Adrenal gland (tissue), 12 donors: ENCODE data around the gene LCN10. TPM values are rescaled to one million over a fixed set of nuclear protein-coding genes. Genes with fewer than 3 reads are reported as not detected.

Experiments used
- DNase-seq, 7 donors: peaks; one replicate each; pipeline ENCODE4 v3.0.0-alpha.2; 2019 to 2020
- H3K27ac ChIP-seq, 5 donors: fragments of 200-600 bp; sonication (generic) in 4 of 5; 1 replicate in 3 of 5; 2 replicates in 2 of 5; pipeline versions ENCODE4 v1.5.1 to v1.8.0; 2016 to 2020; ENCODE audit warnings: mild to moderate bottlenecking in 1 of 5
- H3K27me3 ChIP-seq: fragments of 200-600 bp; 2 replicates; pipeline ENCODE4 v1.8.0; 2021
- H3K36me3 ChIP-seq, 2 donors: fragments of 200-600 bp; replicated peaks in 1 of 2; 1 replicate in 1 of 2; 2 replicates in 1 of 2; pipeline versions ENCODE4 v1.5.1 to v1.8.0; 2018 to 2022
- H3K4me1 ChIP-seq, 2 donors: fragments of 200-600 bp; replicated peaks in 1 of 2; 1 replicate in 1 of 2; 2 replicates in 1 of 2; pipeline versions ENCODE4 v1.5.1 to v1.8.0; 2018 to 2021
- H3K4me3 ChIP-seq, 4 donors: fragments of 200-600 bp; sonication (generic) in 3 of 4; one replicate each; pipeline ENCODE4 v1.5.1; 2016 to 2018
- H3K9me3 ChIP-seq, 3 donors: fragments of 200-600 bp; sonication (generic) in 1 of 3; replicated peaks in 1 of 3; 1 replicate in 2 of 3; 2 replicates in 1 of 3; pipeline versions ENCODE4 v1.5.1 to v1.8.0; 2016 to 2021
- POLR2A ChIP-seq, 2 donors: fragments of 450-650 bp; IDR thresholded peaks; one replicate each; pipeline ENCODE4 v1.6.1; 2017; ENCODE audit warnings: antibody characterized with exemption in 2 of 2, mild to moderate bottlenecking in 2 of 2, moderate library complexity in 1 of 2
- WGBS, 4 donors: extraction: QIAGEN DNeasy Blood & Tissue Kit in 2 of 4; methylation state at CpG; one replicate each; pipeline versions ENCODE4 v1.1.5 to v1.1.7; 2013 to 2017; 5-methylcytosine and 5-hydroxymethylcytosine counted together
- intact Hi-C, 2 donors: fragments of 100-400 bp; cut with DNase I; formaldehyde crosslinking; loops; one replicate each; pipeline versions ENCODE4 v1.14.1 to v1.15.0; 2022 to 2023
- polyA plus RNA-seq, 3 donors: library from polyadenylated mRNA; stranded (reverse); fragments of 200-250 nt in 2 of 3; fragments of 350-450 nt in 1 of 3; fragmentation: Illumina TruSeq in 1 of 3; extraction: RNeasy Lipid Tissue Mini Kit (QIAGEN cat#74804) in 1 of 3; gene quantifications; one replicate each; pipeline ENCODE4 v1.2.3, GENCODE V29; 2013 to 2014
- total RNA-seq, 9 donors: library from RNA; depleted of rRNA in 4 of 9; stranded (reverse); fragments of >200 nt in 4 of 9; fragments of 120-200 nt in 1 of 9; fragmentation: NEBNext Ultra II Directional in 1 of 9; extraction: Animal tissue kit (Norgen Biotek cat#: 25700) in 1 of 9; gene quantifications; one replicate each; pipeline versions ENCODE4 v1.1.0 to v1.2.4, GENCODE V29; 2013 to 2023
- TF ChIP-seq, protein P1 (sequence below), 6 experiments: fragments of 450-650 bp in 4 of 6; fragments of 200-600 bp in 2 of 6; sonication (generic) in 1 of 6; IDR thresholded peaks; 1 replicate in 5 of 6; 2 replicates in 1 of 6; pipeline versions ENCODE4 v1.5.1 to v1.8.0; 2016 to 2021; ENCODE audit warnings: antibody characterized with exemption in 6 of 6, mild to moderate bottlenecking in 2 of 6, moderate library complexity in 1 of 6
- donor health status: healthy with polysubstance abuse.
- donor health status: Bipolar disorder and iron deficiency.
- donor health status: DM: yes; HTN: yes; CAD: no.
- donor health status: DM: no; HTN: no; CAD: no.
- donor health status: DM: no; HTN: no; CAD: no.
- donor health status: DM: yes; HTN: yes; CAD: no.

LCN10 gene
- total and polyA plus RNA-seq, 12 donors, result 0.11 to 9.5 (median 0.84) TPM; not detected in 6

DNA sequence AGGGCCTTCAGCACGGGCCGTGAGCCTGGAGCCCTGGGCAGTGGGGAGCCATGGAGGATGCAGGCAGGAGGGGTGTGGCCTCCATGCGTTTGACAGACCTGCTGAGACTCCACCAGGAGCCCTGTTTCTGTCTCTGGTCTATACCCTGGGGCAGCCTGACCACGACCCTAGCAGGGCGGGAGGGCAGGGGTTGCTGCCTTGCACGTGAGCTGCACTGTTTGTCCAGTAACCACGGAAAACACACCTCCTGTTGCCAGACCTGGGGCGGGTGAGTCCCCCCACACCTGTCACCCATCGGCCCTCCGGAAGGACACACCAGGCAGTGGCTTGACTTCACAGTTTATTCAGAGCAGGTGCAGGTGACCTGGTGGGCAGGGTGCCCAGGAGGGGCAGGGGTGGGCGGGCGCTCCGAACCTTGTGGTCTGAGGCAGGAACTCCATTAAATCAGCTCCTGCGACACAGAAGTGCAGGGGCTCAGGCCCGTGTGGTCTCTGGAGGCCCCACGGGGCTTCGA, 11.4 kb upstream of the LCN10 start:
- Histone ChIP-seq H3K27me3 (no peaks in the 10 kb centered on the region), H3K9me3 (no peaks in the 10 kb centered on the region), H3K4me3 (no peak overlapping the region), H3K27ac (no peak overlapping the region), H3K4me1 (peaks cover 1 to 2% of the 10 kb centered on the region in 2 donors), H3K36me3 (no peaks in the 10 kb centered on the region)
- DNase-seq, result no peak
- TF ChIP-seq POLR2A (IDR thresholded peaks at IDR 0.05), result no peak
- TF ChIP-seq, protein P1, sequence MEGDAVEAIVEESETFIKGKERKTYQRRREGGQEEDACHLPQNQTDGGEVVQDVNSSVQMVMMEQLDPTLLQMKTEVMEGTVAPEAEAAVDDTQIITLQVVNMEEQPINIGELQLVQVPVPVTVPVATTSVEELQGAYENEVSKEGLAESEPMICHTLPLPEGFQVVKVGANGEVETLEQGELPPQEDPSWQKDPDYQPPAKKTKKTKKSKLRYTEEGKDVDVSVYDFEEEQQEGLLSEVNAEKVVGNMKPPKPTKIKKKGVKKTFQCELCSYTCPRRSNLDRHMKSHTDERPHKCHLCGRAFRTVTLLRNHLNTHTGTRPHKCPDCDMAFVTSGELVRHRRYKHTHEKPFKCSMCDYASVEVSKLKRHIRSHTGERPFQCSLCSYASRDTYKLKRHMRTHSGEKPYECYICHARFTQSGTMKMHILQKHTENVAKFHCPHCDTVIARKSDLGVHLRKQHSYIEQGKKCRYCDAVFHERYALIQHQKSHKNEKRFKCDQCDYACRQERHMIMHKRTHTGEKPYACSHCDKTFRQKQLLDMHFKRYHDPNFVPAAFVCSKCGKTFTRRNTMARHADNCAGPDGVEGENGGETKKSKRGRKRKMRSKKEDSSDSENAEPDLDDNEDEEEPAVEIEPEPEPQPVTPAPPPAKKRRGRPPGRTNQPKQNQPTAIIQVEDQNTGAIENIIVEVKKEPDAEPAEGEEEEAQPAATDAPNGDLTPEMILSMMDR (IDR thresholded peaks at IDR 0.05), result no peak
- intact Hi-C loops, result no loop called here
- WGBS, 4 donors, result 71 to 80% (median 76%) methylated on average over 10 to 17 of the region's 17 CpGs

DNA sequence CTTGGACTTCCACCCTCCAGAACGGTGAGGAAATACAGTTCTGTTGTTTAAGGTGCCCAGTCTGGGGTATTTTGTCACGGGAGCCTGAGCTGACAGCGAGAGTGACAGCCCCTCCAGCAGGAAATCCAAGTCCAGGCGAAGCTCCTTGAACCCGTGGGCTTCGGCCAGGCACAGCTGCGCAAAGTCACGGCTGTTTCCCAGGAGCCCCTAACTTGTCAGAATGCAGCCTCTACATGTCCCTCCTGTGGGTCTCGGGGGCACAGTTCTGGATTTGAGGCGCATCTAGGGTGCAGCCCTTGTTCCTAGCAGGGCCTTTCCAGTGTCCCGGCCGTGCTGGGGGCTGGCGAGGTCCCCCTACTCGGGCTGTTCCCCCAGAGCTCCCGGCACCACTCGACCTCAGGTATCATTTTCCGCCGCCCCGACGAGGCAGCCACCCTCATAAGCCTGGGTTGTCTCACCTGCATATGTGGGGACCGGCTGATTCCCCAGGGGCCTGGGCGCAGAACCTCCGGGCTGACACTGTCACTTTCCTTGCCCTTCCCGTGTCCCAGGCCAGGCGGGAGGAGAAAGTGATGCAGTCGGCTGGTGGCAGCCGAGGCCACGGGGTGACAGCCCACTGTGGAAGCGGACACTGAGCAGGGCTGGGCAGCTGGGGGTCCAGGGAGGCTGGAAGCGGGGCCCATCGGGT, 10.8 kb upstream of the LCN10 start:
- H3K27me3 ChIP-seq, result no peaks in the 10 kb centered on the region
- H3K9me3 ChIP-seq, result no peaks in the 10 kb centered on the region
- H3K27ac ChIP-seq, result no peak overlapping the region
- no peak for DNase-seq
- intact Hi-C loops, result no loop called here
- peaks cover 5 to 8% of the 10 kb centered on the region in 2 donors for H3K4me1 ChIP-seq
- no peaks in the 10 kb centered on the region for H3K36me3 ChIP-seq
- 87 to 92% (median 89%) methylated on average over 3 to 31 of the region's 31 CpGs for WGBS, 4 donors
- H3K4me3 ChIP-seq, result no peak overlapping the region
- no peak for TF ChIP-seq POLR2A (IDR thresholded peaks at IDR 0.05)
- TF ChIP-seq, protein P1 (IDR thresholded peaks at IDR 0.05), result no peak

- Histone ChIP-seq H3K4me3 (no peak overlapping the region), H3K36me3 (no peaks in the 10 kb centered on the region), H3K27me3 (no peaks in the 10 kb centered on the region), H3K4me1 (peaks cover 5 to 9% of the 10 kb centered on the region in 2 donors), H3K27ac (no peak overlapping the region), H3K9me3 (no peaks in the 10 kb centered on the region)
- no peak for DNase-seq
- TF ChIP-seq POLR2A (IDR thresholded peaks at IDR 0.05), result no peak
- TF ChIP-seq, protein P1 (IDR thresholded peaks at IDR 0.05), result no peak
- intact Hi-C loops, result no loop called here
Observed at GRCh38 chr9:136751814-136752213, 9.1 kb upstream of the LCN10 start.

- no peaks in the 10 kb centered on the region for H3K9me3 ChIP-seq
- peaks cover 5 to 9% of the 10 kb centered on the region in 2 donors for H3K4me1 ChIP-seq
- H3K27me3 ChIP-seq, result no peaks in the 10 kb centered on the region
- H3K36me3 ChIP-seq, result no peaks in the 10 kb centered on the region
- no peak overlapping the region for H3K4me3 ChIP-seq
- no peak for TF ChIP-seq POLR2A (IDR thresholded peaks at IDR 0.05)
- H3K27ac ChIP-seq, result no peak overlapping the region
- WGBS, 4 donors, result 56 to 78% (median 68%) methylated on average over 1 of the region's 1 CpG
- no peak for DNase-seq
- intact Hi-C loops, result no loop called here
Observed at GRCh38 chr9:136751244-136751643, 8.5 kb upstream of the LCN10 start.

DNA sequence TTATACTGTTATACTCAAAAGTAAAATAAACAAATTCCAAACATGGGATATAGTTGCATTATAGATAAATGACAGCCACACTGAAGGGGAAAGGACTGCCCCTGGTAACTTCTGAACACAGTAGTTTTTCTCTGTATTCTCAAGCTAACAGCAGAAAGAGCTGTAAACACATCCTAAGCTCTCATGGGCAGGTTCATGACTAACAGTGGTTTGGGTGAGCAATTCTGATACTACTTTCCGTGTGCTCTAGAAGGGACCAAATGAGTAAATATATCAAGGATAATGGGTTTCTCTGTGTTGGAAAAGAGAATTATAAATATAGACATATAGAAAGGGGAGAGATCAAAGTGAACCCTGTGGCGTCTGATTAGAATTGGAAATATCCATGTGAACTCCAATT, 7.8 kb upstream of the LCN10 start:
- Histone ChIP-seq H3K27ac (no peak overlapping the region), H3K9me3 (no peaks in the 10 kb centered on the region), H3K27me3 (no peaks in the 10 kb centered on the region), H3K4me1 (peaks cover 5 to 9% of the 10 kb centered on the region in 2 donors), H3K36me3 (no peaks in the 10 kb centered on the region), H3K4me3 (no peak overlapping the region)
- 61 to 74% (median 68%) methylated on average over 2 of the region's 2 CpGs for WGBS, 4 donors
- TF ChIP-seq, protein P1 (IDR thresholded peaks at IDR 0.05), result no peak
- no peak for TF ChIP-seq POLR2A (IDR thresholded peaks at IDR 0.05)
- no peak for DNase-seq
- intact Hi-C loops, result no loop called here
